GM19467 (cell line): ENCODE data around the gene RGPD8.

Experiments used
- ATAC-seq: cut with Tn5 transposase; IDR thresholded peaks from one replicate; pipeline ENCODE4 v1.9.1; 2021; ENCODE audit warnings: mild to moderate bottlenecking, moderate library complexity; ENCODE audit not compliant: unreplicated experiment

Gene RGPD8

GRCh38 chr2:112335600-112335999 is 97.8 kb downstream of the RGPD8 start:
- ATAC-seq, result no peak

GRCh38 chr2:112332123-112332696 is 101.2 kb downstream of the RGPD8 start:
- no peak for ATAC-seq

- ATAC-seq, result no peak
Observed at GRCh38 chr2:112322919-112323318, 110.5 kb downstream of the RGPD8 start.

- ATAC-seq, result no peak
Observed at GRCh38 chr2:112321375-112322320, 111.8 kb downstream of the RGPD8 start.
